Measurements from ENCODE around the gene DLGAP1.

DNA sequence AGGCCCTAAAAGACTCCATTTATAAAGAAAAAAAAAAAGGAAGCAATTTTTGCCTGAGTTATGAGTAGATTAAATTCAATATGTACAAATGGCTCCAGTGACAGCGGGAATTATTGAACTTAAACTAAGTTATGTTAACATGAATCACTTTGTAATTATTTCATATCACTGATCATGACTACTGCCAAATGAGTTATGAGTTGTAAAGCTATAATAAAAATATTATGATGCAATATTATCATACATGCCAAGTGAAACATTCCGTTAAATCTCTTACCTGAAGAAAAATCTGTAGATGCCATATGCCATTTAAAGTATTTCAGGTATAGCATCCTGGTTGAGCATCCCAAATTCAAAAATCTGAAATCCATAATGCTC lies 217.5 kb downstream of the DLGAP1 start:
- TF ChIP-seq, protein P1, sequence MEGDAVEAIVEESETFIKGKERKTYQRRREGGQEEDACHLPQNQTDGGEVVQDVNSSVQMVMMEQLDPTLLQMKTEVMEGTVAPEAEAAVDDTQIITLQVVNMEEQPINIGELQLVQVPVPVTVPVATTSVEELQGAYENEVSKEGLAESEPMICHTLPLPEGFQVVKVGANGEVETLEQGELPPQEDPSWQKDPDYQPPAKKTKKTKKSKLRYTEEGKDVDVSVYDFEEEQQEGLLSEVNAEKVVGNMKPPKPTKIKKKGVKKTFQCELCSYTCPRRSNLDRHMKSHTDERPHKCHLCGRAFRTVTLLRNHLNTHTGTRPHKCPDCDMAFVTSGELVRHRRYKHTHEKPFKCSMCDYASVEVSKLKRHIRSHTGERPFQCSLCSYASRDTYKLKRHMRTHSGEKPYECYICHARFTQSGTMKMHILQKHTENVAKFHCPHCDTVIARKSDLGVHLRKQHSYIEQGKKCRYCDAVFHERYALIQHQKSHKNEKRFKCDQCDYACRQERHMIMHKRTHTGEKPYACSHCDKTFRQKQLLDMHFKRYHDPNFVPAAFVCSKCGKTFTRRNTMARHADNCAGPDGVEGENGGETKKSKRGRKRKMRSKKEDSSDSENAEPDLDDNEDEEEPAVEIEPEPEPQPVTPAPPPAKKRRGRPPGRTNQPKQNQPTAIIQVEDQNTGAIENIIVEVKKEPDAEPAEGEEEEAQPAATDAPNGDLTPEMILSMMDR (IDR thresholded peaks at IDR 0.05): no peak
- no peak for TF ChIP-seq EZH2 (IDR thresholded peaks at IDR 0.05; ENCODE audit: borderline replicate concordance, insufficient read depth, low read depth, low read length, poor library complexity, severe bottlenecking)
